Measurements from ENCODE around the gene LMAN2.
"Not testable (repeated sequence)": the region's sequence is repeated elsewhere in the genome, so short reads cannot be mapped to it uniquely, and the experiment has no call there.

The LMAN2 gene

GRCh38 chr5:177355162-177355867 lies 3.8 kb upstream of the LMAN2 start:
- FAIRE-seq (no peak), DNase-seq (ENCODE audit: insufficient read length, low spot score) (no peak)
- no peak for TF ChIP-seq POLR2A (IDR thresholded peaks at IDR 0.05; ENCODE audit: low read depth, low read length)

- no peak for FAIRE-seq
- TF ChIP-seq POLR2A (IDR thresholded peaks at IDR 0.05; ENCODE audit: low read depth, low read length): no peak
- no peak for DNase-seq (ENCODE audit: insufficient read length, low spot score)
Observed at GRCh38 chr5:177354711-177355110, 3.2 kb upstream of the LMAN2 start.

GRCh38 chr5:177354256-177354655 lies 2.8 kb upstream of the LMAN2 start:
- FAIRE-seq (no peak), DNase-seq (ENCODE audit: insufficient read length, low spot score) (no peak)
- TF ChIP-seq POLR2A (IDR thresholded peaks at IDR 0.05; ENCODE audit: low read depth, low read length): no peak

- DNase-seq (ENCODE audit: insufficient read length, low spot score): no peak
- FAIRE-seq: no peak
- TF ChIP-seq POLR2A (IDR thresholded peaks at IDR 0.05; ENCODE audit: low read depth, low read length): no peak
Observed at GRCh38 chr5:177353093-177353492, 1.6 kb upstream of the LMAN2 start.

GRCh38 chr5:177350776-177351391 lies 584 bp downstream of the LMAN2 start:
- FAIRE-seq (no peak), DNase-seq (ENCODE audit: insufficient read length, low spot score) (no peak)
- no peak for TF ChIP-seq POLR2A (IDR thresholded peaks at IDR 0.05; ENCODE audit: low read depth, low read length)

- DNase-seq (ENCODE audit: insufficient read length, low spot score) (no peak), FAIRE-seq (no peak)
- TF ChIP-seq POLR2A (IDR thresholded peaks at IDR 0.05; ENCODE audit: low read depth, low read length): no peak
Observed at GRCh38 chr5:177349762-177350161, 1.7 kb downstream of the LMAN2 start.

- DNase-seq (ENCODE audit: insufficient read length, low spot score): no peak
- TF ChIP-seq POLR2A (IDR thresholded peaks at IDR 0.05; ENCODE audit: low read depth, low read length): no peak
- no peak for FAIRE-seq
Observed at GRCh38 chr5:177349362-177349647, 2.2 kb downstream of the LMAN2 start.

GRCh38 chr5:177347699-177348098 lies 3.8 kb downstream of the LMAN2 start:
- no peak for TF ChIP-seq POLR2A (IDR thresholded peaks at IDR 0.05; ENCODE audit: low read depth, low read length)
- FAIRE-seq: no peak
- DNase-seq (ENCODE audit: insufficient read length, low spot score): no peak

GRCh38 chr5:177346820-177347219 lies 4.6 kb downstream of the LMAN2 start:
- FAIRE-seq (no peak), DNase-seq (ENCODE audit: insufficient read length, low spot score) (no peak)
- no peak for TF ChIP-seq POLR2A (IDR thresholded peaks at IDR 0.05; ENCODE audit: low read depth, low read length)

- DNase-seq (ENCODE audit: insufficient read length, low spot score): no peak
- no peak for FAIRE-seq
- no peak for TF ChIP-seq POLR2A (IDR thresholded peaks at IDR 0.05; ENCODE audit: low read depth, low read length)
Observed at GRCh38 chr5:177344891-177345290, 6.6 kb downstream of the LMAN2 start.

GRCh38 chr5:177343777-177344176 lies 7.7 kb downstream of the LMAN2 start:
- FAIRE-seq (no peak), DNase-seq (ENCODE audit: insufficient read length, low spot score) (no peak)
- no peak for TF ChIP-seq POLR2A (IDR thresholded peaks at IDR 0.05; ENCODE audit: low read depth, low read length)

- DNase-seq (ENCODE audit: insufficient read length, low spot score); FAIRE-seq: not testable (repeated sequence)
Observed at GRCh38 chr5:177343000-177343399, 8.5 kb downstream of the LMAN2 start.

- no peak for FAIRE-seq
- no peak for TF ChIP-seq POLR2A (IDR thresholded peaks at IDR 0.05; ENCODE audit: low read depth, low read length)
- DNase-seq (ENCODE audit: insufficient read length, low spot score): no peak
Observed at GRCh38 chr5:177339107-177339638, 12.3 kb downstream of the LMAN2 start.

- DNase-seq (ENCODE audit: insufficient read length, low spot score) (no peak), FAIRE-seq (no peak)
- TF ChIP-seq POLR2A (IDR thresholded peaks at IDR 0.05; ENCODE audit: low read depth, low read length): no peak
Observed at GRCh38 chr5:177338251-177339106, 13.0 kb downstream of the LMAN2 start.

All from H54 (cell line).